H1 (cell line): ENCODE results near the gene FCRL6. TPM values are rescaled to one million over a fixed set of nuclear protein-coding genes. Genes with fewer than 3 reads are reported as not detected.

Source experiments
- CTCF ChIA-PET: fragments of 300-600 bp; sonication (Branson Sonifier 250); formaldehyde crosslinking; loops from one replicate; lab custom pipeline; 2021; ENCODE audit not compliant: partially characterized antibody; lab: Charles Lee
- POLR2A ChIA-PET: fragments of 300-600 bp; sonication (Branson Sonifier 250); formaldehyde crosslinking; loops from one replicate; lab custom pipeline; 2021; ENCODE audit warnings: inconsistent platforms; ENCODE audit not compliant: partially characterized antibody; lab: Charles Lee
- DNase-seq, 2 experiments: peaks; one replicate each; pipeline versions ENCODE4 v3.0.0 to v3.0.0-alpha.2; 2010 to 2022; ENCODE audit warnings: low spot score in 2 of 2, low read depth in 1 of 2, mixed read lengths in 1 of 2
- FAIRE-seq: peaks from 2 replicates; lab custom pipeline; 2011; peaks lifted over from hg19 to GRCh38; lab: Jason Lieb, UNC
- H2AFZ ChIP-seq: 2 replicates; pipeline ENCODE4 v1.8.1; 2012; ENCODE audit warnings: low read length, inconsistent platforms
- H2AK5ac ChIP-seq: 2 replicates; pipeline ENCODE4 v1.6.1; 2013; ENCODE audit warnings: low read depth, low read length
- H2BK120ac ChIP-seq: replicated peaks from 2 replicates; pipeline ENCODE3; 2013; ENCODE audit warnings: low read depth, low read length, inconsistent platforms
- H2BK12ac ChIP-seq: 2 replicates; pipeline ENCODE4 v1.6.1; 2013; ENCODE audit warnings: low read depth, low read length
- H2BK15ac ChIP-seq: 2 replicates; pipeline ENCODE4 v1.6.1; 2013; ENCODE audit warnings: low read length
- H2BK20ac ChIP-seq: 2 replicates; pipeline ENCODE4 v1.6.1; 2013; ENCODE audit warnings: low read length
- H2BK5ac ChIP-seq: 2 replicates; pipeline ENCODE4 v1.6.1; 2013; ENCODE audit warnings: low read depth, low read length
- H3K14ac ChIP-seq: 2 replicates; pipeline ENCODE4 v1.6.1; 2013; ENCODE audit warnings: inconsistent platforms; ENCODE audit not compliant: insufficient read length
- H3K18ac ChIP-seq: 2 replicates; pipeline ENCODE4 v1.6.1; 2013; ENCODE audit warnings: low read length; ENCODE audit errors: extremely low read depth
- H3K23ac ChIP-seq: 2 replicates; pipeline ENCODE4 v1.6.1; 2013; ENCODE audit warnings: inconsistent platforms; ENCODE audit not compliant: insufficient read length
- H3K23me2 ChIP-seq: 2 replicates; pipeline ENCODE4 v1.6.1; 2013; ENCODE audit warnings: low read depth, low read length
- H3K27ac ChIP-seq: 2 replicates; pipeline ENCODE4 v1.6.1; 2011; ENCODE audit warnings: low read depth, low read length, inconsistent platforms
- H3K27me3 ChIP-seq, 4 experiments: replicated peaks in 1 of 4; 1 replicate in 1 of 4; 2 replicates in 3 of 4; pipeline versions ENCODE4 v1.6.1 to v1.8.1; 2011 to 2013; ENCODE audit warnings: low read length in 3 of 4, mild to moderate bottlenecking in 3 of 4, inconsistent platforms in 2 of 4, mixed read lengths in 2 of 4, moderate library complexity in 1 of 4; ENCODE audit not compliant: control insufficient read depth in 3 of 4, insufficient read depth in 3 of 4; ENCODE audit errors: extremely low read depth in 1 of 4
- H3K36me3 ChIP-seq, 4 experiments: 2 replicates each; pipeline versions ENCODE4 v1.6.1 to v1.8.1; 2011 to 2013; ENCODE audit warnings: mild to moderate bottlenecking in 4 of 4, low read length in 3 of 4, moderate library complexity in 2 of 4, control low read depth in 1 of 4, inconsistent platforms in 1 of 4; ENCODE audit not compliant: insufficient read depth in 4 of 4, control insufficient read depth in 2 of 4
- H3K4ac ChIP-seq: replicated peaks from 2 replicates; pipeline ENCODE3; 2013; ENCODE audit warnings: low read length, low read depth, mixed read lengths, inconsistent platforms; ENCODE audit not compliant: insufficient read length
- H3K4me1 ChIP-seq, 4 experiments: replicated peaks in 1 of 4; 1 replicate in 1 of 4; 2 replicates in 3 of 4; pipeline versions ENCODE4 v1.6.1 to v1.8.1; 2011 to 2013; ENCODE audit warnings: low read length in 3 of 4, inconsistent platforms in 2 of 4, mixed read lengths in 1 of 4; ENCODE audit not compliant: insufficient read depth in 4 of 4, control insufficient read depth in 3 of 4
- H3K4me2 ChIP-seq, 2 experiments: 2 replicates each; pipeline versions ENCODE4 v1.6.1 to v1.8.1; 2011 to 2013; ENCODE audit warnings: low read depth in 2 of 2, low read length in 2 of 2, control low read depth in 1 of 2, inconsistent platforms in 1 of 2, mild to moderate bottlenecking in 1 of 2; ENCODE audit not compliant: insufficient read depth in 1 of 2
- H3K4me3 ChIP-seq, 4 experiments: fragments of 200-600, 300-600 bp in 1 of 4; sonication (generic), shearing (Covaris generic), sonication (Bioruptor Twin) in 1 of 4; 2 replicates each; pipeline versions ENCODE4 v1.5.1 to v1.8.1; 2011 to 2016; ENCODE audit warnings: low read length in 4 of 4, low read depth in 3 of 4, control low read depth in 2 of 4, inconsistent platforms in 2 of 4, mild to moderate bottlenecking in 2 of 4, mixed read lengths in 1 of 4, moderate library complexity in 1 of 4; ENCODE audit not compliant: insufficient read depth in 2 of 4; ENCODE audit errors: extremely low read depth in 1 of 4
- H3K56ac ChIP-seq: replicated peaks from 2 replicates; pipeline ENCODE3; 2013; ENCODE audit warnings: low read depth, mild to moderate bottlenecking, mixed read lengths, low read length, inconsistent platforms; ENCODE audit not compliant: insufficient read length
- H3K79me1 ChIP-seq: 2 replicates; pipeline ENCODE4 v1.6.1; 2013; ENCODE audit warnings: low read depth, low read length, control low read depth
- H3K79me2 ChIP-seq, 2 experiments: 2 replicates each; pipeline versions ENCODE4 v1.6.1 to v1.8.1; 2012 to 2013; ENCODE audit warnings: low read length in 2 of 2, mild to moderate bottlenecking in 2 of 2, inconsistent platforms in 1 of 2; ENCODE audit not compliant: insufficient read depth in 2 of 2, control insufficient read depth in 1 of 2
- H3K9ac ChIP-seq, 4 experiments: replicated peaks in 1 of 4; 1 replicate in 1 of 4; 2 replicates in 3 of 4; pipeline versions ENCODE4 v1.6.1 to v1.8.1; 2011 to 2013; ENCODE audit warnings: low read depth in 3 of 4, low read length in 3 of 4, control low read depth in 2 of 4, mild to moderate bottlenecking in 2 of 4, moderate library complexity in 2 of 4, inconsistent platforms in 1 of 4; ENCODE audit errors: extremely low read depth in 1 of 4
- H3K9me3 ChIP-seq, 2 experiments: 2 replicates each; pipeline versions ENCODE4 v1.6.1 to v1.8.1; 2012 to 2013; ENCODE audit warnings: mild to moderate bottlenecking in 2 of 2, moderate library complexity in 2 of 2, control low read depth in 1 of 2, inconsistent platforms in 1 of 2, low read depth in 1 of 2, low read length in 1 of 2, mixed read lengths in 1 of 2; ENCODE audit not compliant: insufficient read depth in 2 of 2
- H4K20me1 ChIP-seq, 2 experiments: replicated peaks in 1 of 2; 2 replicates each; pipeline versions ENCODE3 to v1.8.1; 2011 to 2013; ENCODE audit warnings: inconsistent platforms in 2 of 2, low read length in 2 of 2, mild to moderate bottlenecking in 1 of 2; ENCODE audit not compliant: insufficient read depth in 2 of 2, control insufficient read depth in 1 of 2
- H4K5ac ChIP-seq: 2 replicates; pipeline ENCODE4 v1.6.1; 2013; ENCODE audit warnings: low read length, low read depth, mixed read lengths, inconsistent platforms; ENCODE audit not compliant: insufficient read length
- H4K8ac ChIP-seq: 2 replicates; pipeline ENCODE4 v1.8.0; 2013; ENCODE audit warnings: mild to moderate bottlenecking, moderate library complexity, low read length, inconsistent platforms; ENCODE audit not compliant: insufficient read depth; ENCODE audit errors: extremely low read depth
- H4K91ac ChIP-seq: replicated peaks from 2 replicates; pipeline ENCODE3; 2013; ENCODE audit warnings: low read length, mixed read lengths, inconsistent platforms; ENCODE audit not compliant: insufficient read length
- ASH2L ChIP-seq: fragments of 200-600, 300-600 bp; sonication (generic); IDR thresholded peaks from one replicate; pipeline ENCODE4 v1.7.1; 2017; ENCODE audit warnings: low read length
- BRCA1 ChIP-seq: IDR thresholded peaks from 2 replicates; pipeline ENCODE4 v1.6.1; 2012; ENCODE audit warnings: low read depth, low read length, improper control_type of control experiment
- CTCF ChIP-seq, 3 experiments: IDR thresholded peaks; 1 replicate in 2 of 3; 2 replicates in 1 of 3; pipeline versions ENCODE4 v1.5.1 to v1.6.1; 2011; ENCODE audit warnings: low read length in 3 of 3, mild to moderate bottlenecking in 3 of 3, inconsistent platforms in 2 of 3, low read depth in 1 of 3, moderate library complexity in 1 of 3; ENCODE audit not compliant: insufficient read depth in 1 of 3; ENCODE audit errors: control extremely low read depth in 1 of 3
- MAX ChIP-seq: IDR thresholded peaks from 2 replicates; pipeline ENCODE4 v1.6.1; 2012; ENCODE audit warnings: inconsistent platforms
- RAD21 ChIP-seq, 2 experiments: IDR thresholded peaks in 1 of 2; conservative IDR thresholded peaks in 1 of 2; 2 replicates each; pipeline ENCODE4 v1.6.1; 2011; ENCODE audit warnings: low read depth in 2 of 2, low read length in 2 of 2, improper control_type of control experiment in 1 of 2, inconsistent platforms in 1 of 2, mild to moderate bottlenecking in 1 of 2, moderate library complexity in 1 of 2
- SAP30 ChIP-seq: fragments of 300-600 bp; sonication (generic); IDR thresholded peaks from 2 replicates; pipeline ENCODE4 v1.7.1; 2012; ENCODE audit warnings: low read length, moderate library complexity, mild to moderate bottlenecking, inconsistent platforms; ENCODE audit not compliant: insufficient read depth, insufficient replicate concordance
- ZNF274 ChIP-seq: IDR thresholded peaks from 2 replicates; pipeline ENCODE4 v1.7.0; 2012; ENCODE audit warnings: low read length, borderline replicate concordance; ENCODE audit errors: extremely low read depth
- WGBS, 2 experiments: shearing (Covaris generic) in 1 of 2; methylation state at CpG; one replicate each; pipeline versions ENCODE4 v1.1.6 to v1.1.7; 2013 to 2015; ENCODE audit warnings: low lambda C conversion rate in 2 of 2, mixed read lengths in 2 of 2, inconsistent platforms in 1 of 2, low coverage in 1 of 2, missing lambda C conversion rate in 1 of 2; ENCODE audit not compliant: insufficient replicate concordance in 2 of 2, insufficient coverage in 1 of 2, insufficient read length in 1 of 2; ENCODE audit errors: extremely low coverage in 1 of 2, missing lambda C conversion rate in 1 of 2; 5-methylcytosine and 5-hydroxymethylcytosine counted together
- polyA plus RNA-seq, 7 experiments: library from polyadenylated mRNA; depleted of rRNA in 3 of 7; stranded (reverse) in 5 of 7; unstranded in 2 of 7; fragments of >200 nt in 5 of 7; fragments of 200-250 nt in 2 of 7; gene quantifications; 1 replicate in 5 of 7; 2 replicates in 1 of 7; 4 replicates in 1 of 7; pipeline versions ENCODE4 v1.2.1 to v1.2.3, GENCODE V29; 2011 to 2013; ENCODE audit warnings: missing spikeins in 2 of 7, mixed read lengths in 2 of 7
- total RNA-seq: library from RNA; stranded (reverse); fragmentation: NEBNext Ultra II Directional; extraction: Animal tissue kit (Norgen Biotek cat#: 25700); gene quantifications from 2 replicates; pipeline ENCODE4 v1.2.1, GENCODE V29; 2021

Gene FCRL6
- total and polyA plus RNA-seq, 2 of the 8 experiments (the other 6 are each of a cell fraction or from before 2014, with no cell fraction given): not detected

GRCh38 chr1:159821171-159821867 lies 19.2 kb downstream of the FCRL6 start:
- Histone ChIP-seq H3K27ac (no peak overlapping the region), H3K27me3 (no peaks in the 10 kb centered on the region), H3K79me1 (no peaks in the 10 kb centered on the region), H3K9ac (no peak overlapping the region), H3K18ac (no peak overlapping the region), H4K5ac (no peak overlapping the region), H2BK12ac (no peak overlapping the region), H2BK120ac (no peak overlapping the region), H3K36me3 (no peaks in the 10 kb centered on the region), H2BK15ac (no peak overlapping the region), H3K79me2 (no peaks in the 10 kb centered on the region), H3K14ac (no peak overlapping the region), H2AK5ac (no peak overlapping the region), H2AFZ (no peak overlapping the region), H3K4me3 (no peak overlapping the region), H3K9me3 (no peaks in the 10 kb centered on the region), H3K4me2 (no peak overlapping the region), H2BK20ac (no peak overlapping the region), H4K91ac (no peak overlapping the region), H3K23me2 (no peaks in the 10 kb centered on the region; the same call in 1 of the 2 replicates), H3K4me1 (0 out of 7 replicates have a peak, but pooled peaks cover 0 to 3% (median 0%) of the 10 kb centered on the region in 4 experiments), H3K23ac (no peak overlapping the region), H3K56ac (no peak overlapping the region), H2BK5ac (no peak overlapping the region), H3K4ac (no peak overlapping the region), H4K20me1 (no peaks in the 10 kb centered on the region), H4K8ac (no peak overlapping the region)
- ChIA-PET POLR2A (no interaction called here), CTCF (interaction anchor here (0.6 to 6.2 kb wide), 24 partner anchors 8 to 610 kb away, joined by 3 to 61 read pairs (median 4); partner anchors contain the start of gene DUSP23)
- no peak for DNase-seq
- peak; percentile 60 for FAIRE-seq
- 87% methylated on average over 9 of the region's 9 CpGs; no CpG with 5 or more reads in 1 of the 2 experiments for WGBS, 2 experiments
- TF ChIP-seq BRCA1 (no peak), RAD21 (IDR thresholded peaks at IDR 0.05 in 1 of 2, conservative IDR thresholded peaks at IDR 0.05 in 1 of 2; ENCODE audit: low read depth in 2 of 2, low read length in 2 of 2) (peak in 1 of 2 experiments; percentile 15; a peak in 2 of 4 replicates), ASH2L (no peak), MAX (no peak), CTCF (IDR thresholded peaks at IDR 0.05; ENCODE audit: control extremely low read depth in 1 of 3, insufficient read depth in 1 of 3, low read depth in 1 of 3, low read length in 3 of 3) (peak in 2 of 3 experiments; percentile 34 to 48; a peak in 3 of 4 replicates), SAP30 (no peak), ZNF274 (no peak)
